Nephron (organoid): ENCODE data around the gene DNAJC18.
A peak's percentile ranks its signal among the peaks of the same experiment; 100 is the strongest.

Source experiments
- H3K27ac Mint-ChIP-seq, 3 experiments: 2 replicates each; pipeline ENCODE4 v1.8.0; 2020; ENCODE audit warnings: mixed read lengths in 3 of 3, mild to moderate bottlenecking in 2 of 3, moderate library complexity in 1 of 3
- H3K27me3 Mint-ChIP-seq: 2 replicates; pipeline ENCODE4 v1.8.0; 2021; ENCODE audit warnings: low read depth, mild to moderate bottlenecking, moderate library complexity, mixed read lengths
- H3K36me3 Mint-ChIP-seq: 2 replicates; pipeline ENCODE4 v1.8.0; 2020; ENCODE audit warnings: low read depth, mixed read lengths
- H3K4me1 Mint-ChIP-seq: 2 replicates; pipeline ENCODE4 v1.8.0; 2020; ENCODE audit warnings: mixed read lengths
- H3K4me3 Mint-ChIP-seq, 3 experiments: 2 replicates each; pipeline ENCODE4 v1.8.0; 2020; ENCODE audit warnings: mild to moderate bottlenecking in 3 of 3, mixed read lengths in 3 of 3, moderate library complexity in 2 of 3
- H3K9me3 Mint-ChIP-seq: 2 replicates; pipeline ENCODE4 v1.8.0; 2020; ENCODE audit warnings: mixed read lengths
- TF ChIP-seq, protein P1 (sequence below), 3 experiments: fragments of 200-600 bp; sonication (generic); IDR thresholded peaks; one replicate each; pipeline ENCODE4 v1.5.0; 2021; ENCODE audit warnings: antibody characterized with exemption in 3 of 3; ENCODE audit not compliant: unreplicated experiment in 3 of 3

The DNAJC18 gene

DNA sequence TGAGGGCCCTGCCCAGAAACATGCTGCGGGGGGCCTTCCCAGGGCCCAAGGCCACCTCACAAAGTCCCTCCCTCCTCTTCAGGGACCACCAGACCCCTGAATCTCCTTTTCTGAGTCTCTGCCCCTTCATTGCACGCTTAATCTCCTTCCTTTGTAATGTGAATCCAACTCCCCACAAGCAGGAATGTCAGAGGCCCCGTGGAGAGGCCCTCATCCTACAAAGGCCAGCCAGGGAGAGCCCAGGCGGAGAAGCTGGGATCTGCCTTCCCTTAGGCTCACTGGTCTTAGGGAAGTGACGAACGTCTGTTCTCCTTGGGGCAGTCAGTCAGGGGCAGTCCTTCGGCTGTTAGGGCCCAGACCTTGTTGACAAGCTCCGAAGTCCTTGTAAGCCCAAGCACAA is 33.8 kb upstream of the DNAJC18 start:
- Mint-ChIP-seq H3K36me3 (no peaks in the 10 kb centered on the region), H3K4me1 (peaks cover 50% of the 10 kb centered on the region), H3K9me3 (no peaks in the 10 kb centered on the region), H3K27ac (peak overlapping the region; percentile 95 to 98 (median 95)), H3K27me3 (peaks cover 4% of the 10 kb centered on the region), H3K4me3 (peak overlapping the region in 1 of 3 experiments; percentile 24)
- TF ChIP-seq, protein P1, sequence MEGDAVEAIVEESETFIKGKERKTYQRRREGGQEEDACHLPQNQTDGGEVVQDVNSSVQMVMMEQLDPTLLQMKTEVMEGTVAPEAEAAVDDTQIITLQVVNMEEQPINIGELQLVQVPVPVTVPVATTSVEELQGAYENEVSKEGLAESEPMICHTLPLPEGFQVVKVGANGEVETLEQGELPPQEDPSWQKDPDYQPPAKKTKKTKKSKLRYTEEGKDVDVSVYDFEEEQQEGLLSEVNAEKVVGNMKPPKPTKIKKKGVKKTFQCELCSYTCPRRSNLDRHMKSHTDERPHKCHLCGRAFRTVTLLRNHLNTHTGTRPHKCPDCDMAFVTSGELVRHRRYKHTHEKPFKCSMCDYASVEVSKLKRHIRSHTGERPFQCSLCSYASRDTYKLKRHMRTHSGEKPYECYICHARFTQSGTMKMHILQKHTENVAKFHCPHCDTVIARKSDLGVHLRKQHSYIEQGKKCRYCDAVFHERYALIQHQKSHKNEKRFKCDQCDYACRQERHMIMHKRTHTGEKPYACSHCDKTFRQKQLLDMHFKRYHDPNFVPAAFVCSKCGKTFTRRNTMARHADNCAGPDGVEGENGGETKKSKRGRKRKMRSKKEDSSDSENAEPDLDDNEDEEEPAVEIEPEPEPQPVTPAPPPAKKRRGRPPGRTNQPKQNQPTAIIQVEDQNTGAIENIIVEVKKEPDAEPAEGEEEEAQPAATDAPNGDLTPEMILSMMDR (IDR thresholded peaks at IDR 0.05; ENCODE audit: unreplicated experiment in 3 of 3), result no peak

DNA sequence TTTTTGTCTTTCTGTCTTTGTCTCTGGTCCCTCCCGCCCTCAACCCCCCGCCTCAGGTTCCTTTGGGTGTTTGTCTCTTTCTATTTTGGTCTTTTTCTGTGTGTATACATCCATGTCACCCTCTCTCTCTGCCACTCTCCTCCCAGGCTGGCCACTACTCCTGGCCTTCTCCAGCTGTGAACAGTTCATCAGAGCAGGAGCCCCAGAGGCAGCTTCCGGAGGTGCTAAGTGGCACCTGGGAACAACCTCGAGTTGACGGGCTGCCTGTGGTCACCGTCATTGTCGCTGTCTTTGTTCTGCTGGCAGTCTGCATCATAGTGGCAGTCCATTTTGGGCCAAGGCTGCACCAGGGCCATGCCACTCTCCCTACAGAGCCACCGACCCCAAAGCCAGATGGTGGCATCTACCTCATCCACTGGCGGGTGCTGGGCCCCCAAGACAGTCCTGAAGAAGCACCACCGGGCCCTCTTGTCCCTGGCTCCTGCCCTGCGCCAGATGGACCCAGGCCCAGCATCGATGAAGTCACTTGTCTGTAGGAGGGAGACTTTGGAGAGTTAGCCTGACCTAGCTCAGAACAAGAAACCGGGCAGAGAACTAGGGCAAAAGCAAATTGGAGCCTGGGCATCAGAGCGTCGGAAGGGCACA is 33.2 kb upstream of the DNAJC18 start:
- Mint-ChIP-seq H3K36me3 (no peaks in the 10 kb centered on the region), H3K4me1 (peaks cover 50% of the 10 kb centered on the region), H3K9me3 (no peaks in the 10 kb centered on the region), H3K27ac (peak overlapping the region; percentile 95 to 98 (median 95)), H3K4me3 (no peak overlapping the region), H3K27me3 (peaks cover 4% of the 10 kb centered on the region)
- TF ChIP-seq, protein P1 (IDR thresholded peaks at IDR 0.05; ENCODE audit: unreplicated experiment in 3 of 3), result no peak

DNA sequence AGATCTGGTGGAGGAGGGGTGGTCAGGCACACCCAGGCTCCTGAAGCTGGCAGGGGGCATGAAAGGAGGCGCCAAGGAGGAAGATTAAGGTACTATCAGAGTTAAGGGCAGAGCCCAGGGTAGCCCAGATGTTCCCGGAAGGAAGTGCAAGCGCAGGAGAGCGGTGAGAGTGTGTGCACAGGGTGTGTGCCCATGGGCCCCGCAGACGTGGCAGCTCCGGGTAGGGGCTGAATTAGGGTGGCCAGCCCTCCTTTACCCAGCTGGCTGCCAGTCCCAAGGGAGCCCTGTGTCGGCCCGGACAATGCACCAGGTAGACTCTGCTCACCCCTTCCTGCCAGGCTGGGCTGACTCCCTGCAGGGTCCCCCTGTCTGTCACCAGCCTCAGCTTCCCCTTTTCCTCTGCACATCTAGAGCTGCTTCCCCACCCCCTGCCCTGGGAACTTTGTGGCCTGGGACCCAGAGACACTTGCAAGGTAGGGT is 31.5 kb upstream of the DNAJC18 start, which contains the start of gene SMIM33:
Gene SMIM33 (plus strand): TSS at position 184 of the 480 bp plus-strand sequence. CDS start 118 bp downstream, at position 302.
- H3K27ac Mint-ChIP-seq, result peak within 1 kb of the TSS in 2 of 3 experiments; percentile 95 to 98
- no peaks in the 10 kb centered on the region for H3K9me3 Mint-ChIP-seq
- peaks cover 4% of the 10 kb centered on the region for H3K27me3 Mint-ChIP-seq
- H3K4me1 Mint-ChIP-seq, result peaks cover 50% of the 10 kb centered on the region
- no peak within 1 kb of the TSS for H3K4me3 Mint-ChIP-seq
- TF ChIP-seq, protein P1 (IDR thresholded peaks at IDR 0.05; ENCODE audit: unreplicated experiment in 3 of 3), result no peak
- no peaks in the 10 kb centered on the region for H3K36me3 Mint-ChIP-seq

DNA sequence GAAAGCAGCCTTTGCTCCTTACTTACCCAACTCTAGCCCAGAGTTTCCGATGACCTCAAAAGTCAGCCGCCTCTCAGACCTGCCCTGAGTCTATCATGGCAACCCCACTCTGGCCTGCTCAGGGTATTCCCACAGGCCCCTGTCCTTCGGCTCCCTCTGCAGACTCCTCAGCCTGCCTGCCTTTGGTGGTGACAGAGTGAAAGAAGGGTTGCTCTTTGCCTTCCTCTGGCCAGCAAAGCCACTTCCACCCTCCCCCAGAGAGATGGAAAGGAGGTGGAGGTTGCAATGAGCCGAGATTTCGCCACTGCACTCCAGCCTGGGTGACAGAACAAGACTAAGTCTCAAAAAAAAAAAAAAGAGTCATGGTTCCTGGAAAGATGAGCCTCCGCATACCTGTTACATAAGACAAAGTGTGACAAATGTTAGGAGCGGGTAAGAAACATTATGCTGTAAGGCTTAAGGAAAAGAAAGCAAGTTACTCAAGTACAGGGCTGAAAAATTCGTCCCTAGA is 29.2 kb upstream of the DNAJC18 start:
- Mint-ChIP-seq H3K9me3 (no peaks in the 10 kb centered on the region), H3K36me3 (no peaks in the 10 kb centered on the region), H3K27me3 (peaks cover 4% of the 10 kb centered on the region), H3K4me3 (no peak overlapping the region), H3K4me1 (peaks cover 31% of the 10 kb centered on the region), H3K27ac (peak overlapping the region in 2 of 3 experiments; percentile 4 to 17)
- TF ChIP-seq, protein P1 (IDR thresholded peaks at IDR 0.05; ENCODE audit: unreplicated experiment in 3 of 3), result no peak

DNA sequence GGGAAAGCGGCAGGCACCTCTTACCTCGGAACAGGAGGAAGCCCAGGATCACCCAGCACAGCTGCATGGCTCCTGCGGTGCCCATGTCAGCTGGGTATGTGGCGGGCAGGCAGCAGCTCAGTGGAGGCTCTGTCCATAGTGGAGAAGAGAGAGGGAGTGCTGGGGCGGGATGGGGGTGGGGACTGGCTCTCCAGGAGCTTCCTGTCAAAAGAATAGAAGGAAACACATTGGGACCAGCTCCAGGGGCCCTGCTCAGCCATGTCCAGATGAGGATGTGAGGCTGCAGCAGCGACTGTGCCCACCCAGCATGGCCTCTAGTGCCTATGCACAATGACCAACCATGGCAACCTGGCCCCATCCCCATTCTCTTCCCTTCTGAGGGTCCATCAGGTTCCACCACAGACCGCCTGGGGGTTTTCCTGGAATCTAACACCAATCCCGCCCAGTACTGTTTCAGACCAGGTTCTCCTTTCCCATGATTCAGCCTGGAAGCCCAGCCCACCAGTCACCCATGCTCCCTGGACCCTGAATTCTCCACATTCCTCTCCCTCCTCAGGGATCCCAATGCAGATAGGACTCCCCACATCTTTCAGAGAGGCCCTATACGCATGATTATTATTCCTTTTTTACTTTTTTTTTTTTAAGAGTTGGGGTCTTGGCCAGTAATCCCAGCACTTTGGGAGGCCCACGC is 23.4 kb upstream of the DNAJC18 start, which contains the start of gene ECSCR:
Gene ECSCR (minus strand): TSS at position 158 of the 691 bp plus-strand sequence. CDS start 73 bp downstream, at position 85.
- Mint-ChIP-seq H3K27ac (peak within 1 kb of the TSS in 2 of 3 experiments; percentile 51 to 61), H3K36me3 (no peaks in the 10 kb centered on the region), H3K4me1 (no peaks in the 10 kb centered on the region), H3K27me3 (no peaks in the 10 kb centered on the region), H3K4me3 (peak within 1 kb of the TSS in 1 of 3 experiments; percentile 19), H3K9me3 (no peaks in the 10 kb centered on the region)
- TF ChIP-seq, protein P1 (IDR thresholded peaks at IDR 0.05; ENCODE audit: unreplicated experiment in 3 of 3), result no peak
